HUES48 (cell line): ENCODE results near the gene MRPL21.
A peak's percentile ranks its signal among the peaks of the same experiment; 100 is the strongest.

Experiments
- H3K27ac ChIP-seq: one replicate; pipeline ENCODE4 v1.7.0; 2013; ENCODE audit warnings: low read depth, low read length, inconsistent platforms
- H3K27me3 ChIP-seq: 2 replicates; pipeline ENCODE4 v1.6.1; 2013; ENCODE audit warnings: mild to moderate bottlenecking, low read length; ENCODE audit not compliant: control insufficient read depth, insufficient read depth
- H3K36me3 ChIP-seq: 2 replicates; pipeline ENCODE4 v1.6.1; 2013; ENCODE audit warnings: low read length; ENCODE audit not compliant: control insufficient read depth, insufficient read depth
- H3K4me1 ChIP-seq: 2 replicates; pipeline ENCODE4 v1.6.1; 2013; ENCODE audit warnings: mild to moderate bottlenecking, low read length; ENCODE audit not compliant: control insufficient read depth, insufficient read depth
- H3K4me3 ChIP-seq: 2 replicates; pipeline ENCODE4 v1.5.1; 2013; ENCODE audit warnings: mild to moderate bottlenecking, low read depth, low read length
- H3K9ac ChIP-seq: 2 replicates; pipeline ENCODE4 v1.6.1; 2013; ENCODE audit warnings: mild to moderate bottlenecking, low read depth, low read length, moderate library complexity
- H3K9me3 ChIP-seq: 2 replicates; pipeline ENCODE4 v1.6.1; 2013; ENCODE audit warnings: low read length; ENCODE audit not compliant: control insufficient read depth, insufficient read depth

MRPL21 gene

GRCh38 chr11:68903288-68904247 is at the start of gene MRPL21, which contains the start of gene IGHMBP2:
Gene MRPL21, minus strand, starts transcription at chr11:68903832. Its CDS starts 22 bp downstream, at chr11:68903810.
Gene IGHMBP2, plus strand, starts transcription at chr11:68903891. Its CDS starts 62 bp downstream, at chr11:68903953.
- H3K9me3 ChIP-seq = no peaks in the 10 kb centered on the region
- H3K36me3 ChIP-seq = peaks cover 39% of the 10 kb centered on the region
- peaks cover 11% of the 10 kb centered on the region for H3K4me1 ChIP-seq
- peak within 1 kb of the TSS; percentile 82 for H3K4me3 ChIP-seq
- H3K27me3 ChIP-seq = no peaks in the 10 kb centered on the region
- H3K9ac ChIP-seq = peak within 1 kb of the TSS; percentile 74
- peak within 1 kb of the TSS; percentile 78 for H3K27ac ChIP-seq

- H3K4me3 ChIP-seq = no peak overlapping the region
- no peaks in the 10 kb centered on the region for H3K27me3 ChIP-seq
- H3K4me1 ChIP-seq = peaks cover 8% of the 10 kb centered on the region
- H3K27ac ChIP-seq = peak overlapping the region; percentile 21
- no peaks in the 10 kb centered on the region for H3K36me3 ChIP-seq
- no peaks in the 10 kb centered on the region for H3K9me3 ChIP-seq
- no peak overlapping the region for H3K9ac ChIP-seq
Measured at GRCh38 chr11:68950762-68951161, 47.1 kb upstream of the MRPL21 start.

- no peak overlapping the region for H3K4me3 ChIP-seq
- peaks cover 8% of the 10 kb centered on the region for H3K4me1 ChIP-seq
- H3K36me3 ChIP-seq = no peaks in the 10 kb centered on the region
- H3K27me3 ChIP-seq = no peaks in the 10 kb centered on the region
- no peaks in the 10 kb centered on the region for H3K9me3 ChIP-seq
- H3K27ac ChIP-seq = peak overlapping the region; percentile 21
- H3K9ac ChIP-seq = no peak overlapping the region
Measured at GRCh38 chr11:68950270-68950669, 46.6 kb upstream of the MRPL21 start.

GRCh38 chr11:68948935-68949334 is 45.3 kb upstream of the MRPL21 start:
- H3K36me3 ChIP-seq = no peaks in the 10 kb centered on the region
- no peak overlapping the region for H3K4me3 ChIP-seq
- H3K27ac ChIP-seq = no peak overlapping the region
- H3K9me3 ChIP-seq = no peaks in the 10 kb centered on the region
- H3K27me3 ChIP-seq = no peaks in the 10 kb centered on the region
- no peak overlapping the region for H3K9ac ChIP-seq
- H3K4me1 ChIP-seq = peaks cover 8% of the 10 kb centered on the region

- no peak overlapping the region for H3K27ac ChIP-seq
- no peak overlapping the region for H3K4me3 ChIP-seq
- no peaks in the 10 kb centered on the region for H3K27me3 ChIP-seq
- no peaks in the 10 kb centered on the region for H3K9me3 ChIP-seq
- peaks cover 8% of the 10 kb centered on the region for H3K4me1 ChIP-seq
- H3K36me3 ChIP-seq = no peaks in the 10 kb centered on the region
- H3K9ac ChIP-seq = no peak overlapping the region
Measured at GRCh38 chr11:68948496-68948895, 44.9 kb upstream of the MRPL21 start.

GRCh38 chr11:68947151-68947550 is 43.5 kb upstream of the MRPL21 start:
- H3K4me3 ChIP-seq = no peak overlapping the region
- no peak overlapping the region for H3K27ac ChIP-seq
- H3K9ac ChIP-seq = no peak overlapping the region
- no peaks in the 10 kb centered on the region for H3K9me3 ChIP-seq
- H3K27me3 ChIP-seq = no peaks in the 10 kb centered on the region
- no peaks in the 10 kb centered on the region for H3K36me3 ChIP-seq
- H3K4me1 ChIP-seq = peaks cover 8% of the 10 kb centered on the region

- Histone ChIP-seq H3K27ac (no peak overlapping the region), H3K9ac (no peak overlapping the region), H3K36me3 (no peaks in the 10 kb centered on the region), H3K9me3 (no peaks in the 10 kb centered on the region), H3K27me3 (no peaks in the 10 kb centered on the region), H3K4me3 (no peak overlapping the region), H3K4me1 (peaks cover 8% of the 10 kb centered on the region)
Measured at GRCh38 chr11:68946416-68947090, 42.9 kb upstream of the MRPL21 start.

GRCh38 chr11:68942751-68943271 is 39.2 kb upstream of the MRPL21 start:
- no peaks in the 10 kb centered on the region for H3K27me3 ChIP-seq
- H3K27ac ChIP-seq = no peak overlapping the region
- peaks cover 20% of the 10 kb centered on the region for H3K36me3 ChIP-seq
- H3K4me1 ChIP-seq = no peaks in the 10 kb centered on the region
- no peak overlapping the region for H3K9ac ChIP-seq
- H3K9me3 ChIP-seq = no peaks in the 10 kb centered on the region
- no peak overlapping the region for H3K4me3 ChIP-seq

- Histone ChIP-seq H3K9ac (no peak overlapping the region), H3K4me3 (no peak overlapping the region), H3K4me1 (no peaks in the 10 kb centered on the region), H3K9me3 (no peaks in the 10 kb centered on the region), H3K27me3 (no peaks in the 10 kb centered on the region), H3K27ac (no peak overlapping the region), H3K36me3 (peaks cover 27% of the 10 kb centered on the region)
Measured at GRCh38 chr11:68942095-68942620, 38.5 kb upstream of the MRPL21 start.

- Histone ChIP-seq H3K27ac (no peak overlapping the region), H3K36me3 (peaks cover 34% of the 10 kb centered on the region), H3K9ac (no peak overlapping the region), H3K4me1 (no peaks in the 10 kb centered on the region), H3K4me3 (no peak overlapping the region), H3K27me3 (no peaks in the 10 kb centered on the region), H3K9me3 (no peaks in the 10 kb centered on the region)
Measured at GRCh38 chr11:68941324-68942094, 37.9 kb upstream of the MRPL21 start.
